Neutrophil (primary cell): ENCODE measurements around the gene CDC25B.
"Not testable (repeated sequence)": the region's sequence is repeated elsewhere in the genome, so short reads cannot be mapped to it uniquely, and the experiment has no call there.

Experiments used
- H3K27ac ChIP-seq: fragments of 200-600 bp; sonication (generic); 2 replicates; pipeline ENCODE4 v1.5.1; 2016; ENCODE audit warnings: mild to moderate bottlenecking, moderate library complexity
- H3K27me3 ChIP-seq: fragments of 200-600 bp; sonication (generic); 2 replicates; pipeline ENCODE4 v1.6.0; 2016; ENCODE audit warnings: mild to moderate bottlenecking
- H3K36me3 ChIP-seq: fragments of 200-600 bp; sonication (generic); 2 replicates; pipeline ENCODE4 v1.5.1; 2017
- H3K4me1 ChIP-seq, 2 experiments: fragments of 200-600 bp in 1 of 2; sonication (generic) in 1 of 2; 1 replicate in 1 of 2; 2 replicates in 1 of 2; pipeline versions ENCODE4 v1.5.1 to v1.6.1; 2013 to 2016; ENCODE audit warnings: low read depth in 1 of 2, low read length in 1 of 2, mild to moderate bottlenecking in 1 of 2, moderate library complexity in 1 of 2; ENCODE audit not compliant: control insufficient read depth in 1 of 2, insufficient read depth in 1 of 2
- H3K4me3 ChIP-seq, 2 experiments: fragments of 200-600 bp in 1 of 2; sonication (generic) in 1 of 2; 1 replicate in 1 of 2; 2 replicates in 1 of 2; pipeline ENCODE4 v1.5.1; 2013 to 2016; ENCODE audit warnings: low read depth in 1 of 2, low read length in 1 of 2, mild to moderate bottlenecking in 1 of 2, moderate library complexity in 1 of 2
- H3K9me3 ChIP-seq: fragments of 200-600 bp; sonication (generic); 2 replicates; pipeline ENCODE4 v1.5.1; 2016
- TF ChIP-seq, protein P1 (sequence below): fragments of 200-600 bp; sonication (generic); IDR thresholded peaks from 2 replicates; pipeline ENCODE4 v1.5.1; 2016; ENCODE audit warnings: antibody characterized with exemption

The CDC25B gene

GRCh38 chr20:3821996-3822395 lies 25.9 kb downstream of the CDC25B start:
- no peaks in the 10 kb centered on the region for H3K27me3 ChIP-seq
- H3K4me1 ChIP-seq, result peaks cover 16 to 25% of the 10 kb centered on the region in 2 experiments
- TF ChIP-seq, protein P1, sequence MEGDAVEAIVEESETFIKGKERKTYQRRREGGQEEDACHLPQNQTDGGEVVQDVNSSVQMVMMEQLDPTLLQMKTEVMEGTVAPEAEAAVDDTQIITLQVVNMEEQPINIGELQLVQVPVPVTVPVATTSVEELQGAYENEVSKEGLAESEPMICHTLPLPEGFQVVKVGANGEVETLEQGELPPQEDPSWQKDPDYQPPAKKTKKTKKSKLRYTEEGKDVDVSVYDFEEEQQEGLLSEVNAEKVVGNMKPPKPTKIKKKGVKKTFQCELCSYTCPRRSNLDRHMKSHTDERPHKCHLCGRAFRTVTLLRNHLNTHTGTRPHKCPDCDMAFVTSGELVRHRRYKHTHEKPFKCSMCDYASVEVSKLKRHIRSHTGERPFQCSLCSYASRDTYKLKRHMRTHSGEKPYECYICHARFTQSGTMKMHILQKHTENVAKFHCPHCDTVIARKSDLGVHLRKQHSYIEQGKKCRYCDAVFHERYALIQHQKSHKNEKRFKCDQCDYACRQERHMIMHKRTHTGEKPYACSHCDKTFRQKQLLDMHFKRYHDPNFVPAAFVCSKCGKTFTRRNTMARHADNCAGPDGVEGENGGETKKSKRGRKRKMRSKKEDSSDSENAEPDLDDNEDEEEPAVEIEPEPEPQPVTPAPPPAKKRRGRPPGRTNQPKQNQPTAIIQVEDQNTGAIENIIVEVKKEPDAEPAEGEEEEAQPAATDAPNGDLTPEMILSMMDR, result no peak
- H3K9me3 ChIP-seq, result no peaks in the 10 kb centered on the region
- H3K27ac ChIP-seq, result no peak overlapping the region
- H3K4me3 ChIP-seq, result no peak overlapping the region
- H3K36me3 ChIP-seq, result peaks cover 21% of the 10 kb centered on the region

- Histone ChIP-seq H3K4me1 (peaks cover 23 to 35% of the 10 kb centered on the region in 2 experiments), H3K4me3 (no peak overlapping the region), H3K36me3 (peaks cover 21% of the 10 kb centered on the region), H3K27me3 (no peaks in the 10 kb centered on the region), H3K9me3 (no peaks in the 10 kb centered on the region), H3K27ac (no peak overlapping the region)
- TF ChIP-seq, protein P1, result no peak
These were observed 27.8 kb downstream of the CDC25B start for GRCh38 chr20:3823881-3824280.

DNA sequence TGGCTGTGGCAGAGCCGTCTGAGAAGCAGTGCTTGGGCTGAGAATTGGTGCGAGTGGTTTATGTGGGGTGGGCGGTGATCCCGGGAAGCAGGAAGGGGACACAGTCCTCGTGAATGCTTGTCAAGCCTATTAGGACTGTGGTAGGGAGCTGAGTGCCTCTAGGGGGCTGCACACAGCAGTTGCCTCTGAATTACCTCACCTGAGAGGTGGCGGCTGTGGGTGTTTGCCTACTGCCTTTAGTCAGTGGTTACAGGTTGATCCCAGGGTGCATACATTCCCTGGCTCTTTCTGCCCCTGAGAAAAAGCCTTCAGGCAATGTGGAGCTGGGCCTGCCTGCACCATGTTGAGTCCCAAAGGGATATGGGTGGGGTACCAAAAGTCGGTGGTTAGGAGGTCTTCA lies 29.4 kb downstream of the CDC25B start:
- TF ChIP-seq, protein P1, result no peak
- Histone ChIP-seq H3K36me3 (peaks cover 21% of the 10 kb centered on the region), H3K4me1 (peaks cover 30 to 40% of the 10 kb centered on the region in 2 experiments), H3K4me3 (no peak overlapping the region), H3K9me3 (no peaks in the 10 kb centered on the region), H3K27me3 (no peaks in the 10 kb centered on the region), H3K27ac (no peak overlapping the region)

GRCh38 chr20:3826420-3826819 lies 30.3 kb downstream of the CDC25B start:
- Histone ChIP-seq H3K36me3 (peaks cover 21% of the 10 kb centered on the region), H3K27ac (peak overlapping the region; percentile 77), H3K4me3 (no peak overlapping the region), H3K27me3 (no peaks in the 10 kb centered on the region), H3K9me3 (no peaks in the 10 kb centered on the region), H3K4me1 (peaks cover 28 to 43% of the 10 kb centered on the region in 2 experiments)
- TF ChIP-seq, protein P1, result no peak

GRCh38 chr20:3828798-3829197 lies 32.7 kb downstream of the CDC25B start:
- Histone ChIP-seq H3K27ac (peak overlapping the region; percentile 57), H3K9me3 (no peaks in the 10 kb centered on the region), H3K27me3 (no peaks in the 10 kb centered on the region), H3K4me3 (no peak overlapping the region), H3K36me3 (peaks cover 8% of the 10 kb centered on the region), H3K4me1 (peaks cover 26 to 47% of the 10 kb centered on the region in 2 experiments)
- TF ChIP-seq, protein P1, result no peak

GRCh38 chr20:3829891-3830290 lies 33.8 kb downstream of the CDC25B start:
- H3K4me3 ChIP-seq, H3K9me3 ChIP-seq, H3K27me3 ChIP-seq, H3K36me3 ChIP-seq: not testable (repeated sequence)
- Histone ChIP-seq H3K27ac (peak overlapping the region; percentile 57), H3K4me1 (peaks cover 26 to 48% of the 10 kb centered on the region in 2 experiments)
